Ramos (cell line): ENCODE data around the gene JAKMIP1.

Experiments
- in situ Hi-C: fragments of 300-500 bp; cut with MboI; formaldehyde crosslinking; loops from one replicate; pipeline ENCODE4 v1.14.3; 2022; ENCODE audit warnings: low sequenced_read_pairs; ENCODE audit not compliant: unreplicated experiment

JAKMIP1 gene

DNA sequence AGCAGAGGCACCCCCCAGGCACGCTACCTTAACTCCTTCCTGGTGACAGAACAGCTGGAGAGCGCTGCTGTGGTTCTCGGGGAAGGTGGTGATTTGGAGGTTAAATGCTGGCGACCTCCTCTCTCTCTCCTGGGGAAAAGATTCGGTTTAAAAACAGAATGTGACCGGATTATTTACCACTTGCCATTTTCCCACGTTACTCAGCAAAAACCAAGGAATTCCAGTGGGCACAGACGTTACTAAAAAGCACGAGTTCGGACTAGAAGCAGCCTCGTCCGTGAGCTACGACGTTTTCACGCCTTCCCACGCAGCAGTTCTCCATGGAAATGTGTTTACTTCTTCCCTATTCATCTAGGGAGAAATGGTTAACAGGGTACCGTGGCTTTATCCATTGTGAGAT lies 149.8 kb downstream of the JAKMIP1 start:
- in situ Hi-C loops: no loop called here

DNA sequence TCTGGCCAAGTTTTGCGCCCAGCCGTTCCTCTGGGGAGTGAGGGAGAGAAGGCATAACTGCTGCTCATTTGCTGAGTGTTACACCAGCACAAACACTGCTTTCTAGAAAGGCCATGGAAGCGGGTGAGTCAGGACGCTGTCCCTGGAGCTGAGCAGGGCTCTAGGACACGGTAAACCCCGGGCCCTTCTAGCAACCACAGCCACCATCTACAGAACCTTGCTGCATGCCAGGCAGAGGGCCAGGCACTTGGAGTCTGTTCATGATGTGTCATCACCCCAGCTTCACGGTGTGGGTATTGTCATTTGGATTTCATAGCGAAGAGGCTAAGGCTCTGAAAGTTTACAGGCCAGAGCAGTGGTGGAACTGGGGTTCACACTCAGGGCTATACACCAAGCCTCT lies 150.4 kb downstream of the JAKMIP1 start:
- in situ Hi-C loops: no loop called here

DNA sequence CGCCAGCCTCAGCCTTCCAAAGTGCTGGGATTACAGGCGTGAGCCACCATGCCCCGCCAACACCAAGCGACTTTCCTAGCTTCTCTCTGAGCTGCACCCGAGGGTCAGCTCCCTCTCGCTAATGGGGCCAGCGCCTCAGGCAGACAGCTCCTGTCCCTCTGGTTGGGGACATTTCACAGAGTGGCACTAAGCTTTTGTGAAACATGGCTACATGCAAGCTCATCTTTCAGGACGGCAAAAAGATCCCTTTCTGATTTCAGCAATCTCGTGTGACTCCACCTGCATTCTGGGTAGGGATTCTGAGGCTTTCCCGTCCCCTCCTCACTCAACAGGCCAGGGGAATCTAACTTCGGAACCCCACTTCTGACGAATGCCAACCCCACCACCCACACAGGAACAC lies 151.1 kb downstream of the JAKMIP1 start:
- in situ Hi-C loops: no loop called here

DNA sequence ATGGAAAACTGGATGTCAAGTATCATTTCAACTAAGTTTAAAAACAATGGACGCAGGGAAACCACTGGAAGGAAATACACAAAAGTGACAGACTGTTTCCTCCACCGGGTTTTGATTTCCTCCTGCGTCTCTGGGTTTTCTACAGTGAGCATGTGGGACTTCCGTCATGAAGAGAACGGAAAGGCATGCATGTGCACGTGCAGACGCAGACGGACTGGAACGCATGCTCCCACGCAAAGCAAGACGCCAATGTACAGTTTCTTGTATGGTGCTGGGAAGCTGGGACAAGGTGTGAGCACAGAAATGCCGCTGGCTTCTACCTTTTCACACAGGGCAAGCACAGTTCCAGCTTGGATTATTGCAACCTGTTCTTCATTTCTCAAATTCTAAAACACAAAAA lies 151.8 kb downstream of the JAKMIP1 start:
- in situ Hi-C loops: no loop called here

DNA sequence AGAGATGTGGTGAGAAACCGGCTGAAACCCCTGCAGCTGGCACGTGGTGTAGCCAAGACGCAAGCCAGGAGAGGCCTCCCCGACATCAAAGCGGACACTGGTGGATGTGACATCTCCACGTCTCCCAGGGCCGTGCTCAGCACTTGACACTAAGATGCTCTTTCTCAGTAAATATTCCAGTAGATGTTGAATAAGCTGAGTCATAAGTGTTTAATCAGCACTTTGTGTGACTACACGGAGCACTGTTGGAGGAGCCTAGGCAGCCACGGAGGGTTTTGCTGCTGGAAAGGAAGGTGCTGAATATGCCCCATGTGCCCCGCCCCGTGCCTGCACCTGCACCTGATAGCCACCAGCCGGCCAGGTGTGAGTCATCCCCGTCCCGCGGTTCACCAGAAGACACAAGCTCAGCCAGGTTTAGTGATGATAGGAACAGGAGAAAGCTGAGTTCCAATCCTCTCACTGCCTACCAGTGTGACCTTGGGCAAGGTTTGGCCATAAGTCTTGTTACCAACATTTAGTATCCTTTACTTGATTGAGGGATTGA lies 153.1 kb downstream of the JAKMIP1 start:
- in situ Hi-C loops: no loop called here

DNA sequence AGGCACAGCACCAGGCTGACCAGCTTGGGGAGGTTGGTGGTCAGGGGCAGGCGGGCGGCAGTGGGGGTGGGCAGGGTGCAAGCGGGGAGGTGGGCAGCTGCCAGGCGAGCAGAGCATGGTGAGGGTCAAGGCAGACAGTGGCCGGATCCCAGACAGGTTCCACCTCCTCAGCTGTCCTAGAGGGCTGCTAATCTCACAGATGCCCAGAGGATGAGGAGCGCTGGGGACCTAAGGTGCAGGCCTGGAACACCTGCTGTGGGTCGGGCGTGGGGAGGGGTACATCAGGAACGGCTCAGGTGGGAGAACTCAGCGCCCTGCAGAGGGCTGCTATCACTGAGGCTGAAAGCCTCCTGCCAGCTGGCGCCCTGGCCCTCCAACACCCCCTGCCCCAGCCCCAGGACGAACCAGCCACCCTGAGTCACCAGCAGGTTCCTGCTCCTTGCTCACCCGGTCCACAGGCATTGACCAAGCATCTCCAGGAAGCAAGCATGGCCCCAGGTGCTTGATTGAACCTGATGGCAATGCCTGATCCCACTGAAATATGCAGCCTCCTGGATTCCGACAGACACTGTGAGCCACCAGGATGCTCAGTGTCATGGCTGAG lies 153.7 kb downstream of the JAKMIP1 start:
- in situ Hi-C loops: no loop called here

DNA sequence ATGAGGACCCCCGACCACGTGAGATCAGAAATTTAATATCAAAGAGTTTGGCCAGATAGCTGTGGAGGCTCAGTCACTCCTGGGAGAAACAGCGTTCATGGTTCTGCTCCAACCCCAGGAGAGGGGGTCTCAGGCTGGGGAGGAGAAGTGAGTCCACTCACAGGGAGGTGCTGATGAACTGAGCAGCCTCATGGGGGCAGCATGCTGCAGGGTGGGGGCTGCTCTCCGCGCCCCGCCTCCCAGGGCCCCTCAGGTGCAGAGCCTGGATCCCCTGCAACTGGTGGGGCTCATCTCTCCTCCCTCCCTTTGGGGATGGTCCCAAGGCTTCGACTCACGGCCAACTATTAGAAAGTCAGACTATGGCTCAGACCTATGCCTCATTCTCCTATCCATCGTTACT lies 155.5 kb downstream of the JAKMIP1 start:
- in situ Hi-C loops: no loop called here

DNA sequence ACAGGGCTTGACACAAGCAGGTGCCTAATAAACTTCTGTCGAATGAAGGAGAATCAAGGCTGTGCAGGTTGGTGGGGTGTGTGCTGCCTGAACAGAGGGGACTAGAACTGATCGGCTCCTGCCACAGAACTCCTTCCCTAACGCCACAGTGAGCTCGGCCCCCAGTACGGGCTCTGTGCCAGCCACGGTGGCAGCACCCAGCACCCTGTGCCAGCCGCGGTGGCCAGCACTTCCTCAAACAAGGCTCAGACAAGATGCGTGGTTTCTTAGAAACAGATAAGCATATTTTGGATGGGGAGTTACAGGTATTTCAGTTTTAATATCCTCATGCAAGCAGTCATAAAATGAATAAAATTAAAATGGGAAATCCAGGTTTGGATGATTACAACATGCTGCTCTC lies 156.1 kb downstream of the JAKMIP1 start:
- in situ Hi-C loops: no loop called here

DNA sequence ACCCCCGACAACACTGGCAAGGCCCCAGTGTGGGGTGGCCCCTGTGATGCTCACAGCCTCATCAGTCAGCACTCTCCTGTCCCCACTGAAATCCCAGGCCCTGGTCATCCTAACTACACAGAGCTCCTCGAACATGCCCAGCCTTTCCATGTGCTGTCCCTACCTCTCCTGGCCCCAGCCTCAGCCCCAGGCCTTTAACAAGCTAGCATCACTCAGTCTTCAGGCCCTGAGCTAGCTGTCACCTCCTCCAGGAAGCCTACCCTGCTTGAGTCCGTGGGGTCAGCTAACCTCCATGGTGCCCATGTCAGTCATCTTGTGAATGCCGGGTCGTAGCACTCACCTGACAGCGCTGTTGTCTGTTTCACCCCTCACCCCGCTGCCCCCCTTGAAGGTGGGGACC lies 156.5 kb downstream of the JAKMIP1 start:
- in situ Hi-C loops: no loop called here

DNA sequence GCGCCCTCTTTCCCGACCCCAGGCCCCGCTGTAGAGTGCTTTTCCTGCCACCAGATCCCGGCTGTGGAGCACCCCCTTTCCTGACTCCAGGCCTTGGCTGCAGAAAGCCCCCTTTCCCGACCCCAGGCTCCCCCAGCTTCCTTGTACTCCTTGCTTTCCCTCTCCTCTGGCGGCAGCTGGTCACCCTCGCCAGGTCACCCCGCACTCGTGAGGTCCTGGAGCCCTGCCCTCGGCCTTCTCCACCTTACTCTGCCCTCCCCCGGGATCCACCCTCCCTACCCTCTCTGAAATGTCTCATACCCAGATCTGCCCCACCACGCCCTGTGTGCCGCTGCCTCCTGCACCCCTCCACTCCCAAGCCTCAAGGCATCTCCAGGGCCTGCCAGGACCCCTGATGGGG lies 157.2 kb downstream of the JAKMIP1 start:
- in situ Hi-C loops: no loop called here

DNA sequence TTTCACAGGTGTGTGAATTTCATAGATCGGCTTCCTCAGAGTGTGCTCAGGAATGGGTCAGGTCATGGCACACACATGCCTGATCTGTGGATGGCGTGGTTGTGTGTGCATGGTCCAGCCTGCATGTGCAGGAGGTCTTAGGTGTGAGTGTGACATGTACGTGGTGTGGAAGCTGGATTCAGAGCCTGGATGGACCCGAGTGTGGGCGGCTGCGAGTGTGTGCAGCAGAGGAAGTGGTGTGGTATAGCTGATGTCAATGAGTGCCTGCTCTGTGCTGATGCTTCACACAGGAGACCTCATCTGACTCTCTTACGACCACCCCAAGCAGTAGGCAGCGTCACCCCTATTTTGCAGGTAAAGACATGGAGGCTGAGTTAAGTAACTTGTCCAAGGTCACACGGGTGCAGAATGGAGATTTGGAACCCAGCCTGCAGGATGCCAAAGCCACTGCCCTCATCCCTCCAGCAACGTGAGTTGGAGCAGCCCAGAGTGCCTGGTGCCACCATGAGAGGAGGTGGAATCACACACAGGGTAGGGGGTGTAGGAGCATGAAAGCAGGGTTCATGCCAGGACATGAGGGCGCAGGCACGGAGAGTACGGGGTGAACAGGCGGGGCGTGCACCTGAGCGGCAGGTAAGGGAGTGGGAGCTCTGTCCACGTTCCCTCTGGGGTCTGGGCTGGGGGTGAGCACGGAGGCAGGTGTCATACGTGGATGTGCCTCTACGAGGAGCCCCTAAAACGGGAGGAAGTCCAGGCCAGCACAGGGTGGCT lies 157.9 kb downstream of the JAKMIP1 start:
- in situ Hi-C loops: no loop called here

DNA sequence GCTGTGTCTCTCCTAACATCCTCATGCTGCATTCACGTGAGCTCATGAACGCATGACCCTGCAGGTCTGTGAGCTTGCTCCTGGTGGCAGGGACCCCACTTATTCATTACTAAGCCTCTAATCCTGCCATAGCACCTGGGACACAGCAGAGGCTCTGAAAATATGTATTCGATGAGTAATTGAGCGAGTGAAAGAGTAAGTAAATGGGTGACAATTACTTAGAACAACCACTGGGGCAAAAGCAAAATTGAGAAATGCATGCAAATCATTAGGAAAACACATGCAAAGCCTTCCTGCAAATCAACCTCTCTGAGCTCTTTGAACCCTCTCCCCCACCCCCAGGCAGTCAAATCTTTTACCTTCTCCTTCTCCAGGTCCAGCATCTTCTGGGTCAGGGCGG lies 158.5 kb downstream of the JAKMIP1 start:
- in situ Hi-C loops: no loop called here

DNA sequence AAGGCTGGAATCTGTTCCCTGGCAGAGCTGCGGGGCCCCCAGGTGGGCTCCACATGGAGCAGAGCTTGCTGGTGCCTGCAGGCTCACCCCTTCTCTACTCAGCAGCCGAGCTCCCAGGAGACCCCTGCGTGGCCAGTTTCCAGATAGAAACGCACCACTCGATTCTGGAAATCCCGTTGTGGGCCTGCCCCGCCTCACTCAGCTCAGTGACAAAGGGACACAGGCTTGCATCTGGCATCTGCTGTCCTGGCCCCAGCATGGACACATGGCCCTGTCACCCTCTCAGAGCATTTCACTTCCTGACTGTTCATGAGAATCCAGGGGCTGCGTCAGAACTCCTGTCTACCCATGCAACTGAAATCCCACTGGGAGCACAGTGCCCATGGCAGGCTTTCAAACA lies 161.6 kb downstream of the JAKMIP1 start:
- in situ Hi-C loops: no loop called here

DNA sequence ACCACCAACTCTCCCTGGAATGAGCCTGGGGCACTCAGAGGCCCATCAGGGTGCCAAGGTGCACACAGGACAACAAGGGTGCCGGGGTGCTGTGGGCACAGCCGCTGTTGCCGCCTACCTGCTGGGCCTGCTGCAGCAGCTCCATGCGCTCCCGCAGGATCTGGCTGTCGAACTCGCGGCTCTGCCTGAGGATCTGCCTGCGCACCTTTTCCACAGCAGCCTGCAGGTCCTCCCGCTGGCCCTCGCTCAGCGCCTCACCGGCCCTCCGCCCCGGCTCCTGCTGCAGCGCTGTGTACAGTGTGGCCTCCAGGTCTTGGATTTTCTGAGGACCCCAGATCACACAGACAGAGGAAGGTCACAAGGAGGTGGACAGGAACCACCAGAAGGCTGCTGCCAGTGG lies 164.6 kb downstream of the JAKMIP1 start:
- in situ Hi-C loops: no loop called here

DNA sequence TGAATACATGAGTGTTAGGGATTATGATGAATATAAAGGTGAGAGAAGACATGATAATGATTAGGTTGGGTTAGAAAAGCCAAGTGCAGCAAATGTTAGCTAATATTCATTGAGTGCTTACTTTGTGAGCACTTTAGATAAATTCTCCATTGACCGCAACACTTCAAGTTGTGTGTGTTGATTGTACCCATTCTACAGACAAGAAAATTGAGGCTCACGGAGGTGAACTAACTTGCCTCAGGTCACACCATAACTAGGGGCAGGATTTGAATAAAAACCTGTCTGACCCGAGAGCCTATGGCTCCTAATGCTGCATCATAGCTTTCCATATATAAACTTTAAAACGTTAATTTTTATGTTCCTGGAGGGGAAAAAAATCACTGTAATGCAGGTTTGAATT lies 167.0 kb downstream of the JAKMIP1 start:
- in situ Hi-C loops: no loop called here

DNA sequence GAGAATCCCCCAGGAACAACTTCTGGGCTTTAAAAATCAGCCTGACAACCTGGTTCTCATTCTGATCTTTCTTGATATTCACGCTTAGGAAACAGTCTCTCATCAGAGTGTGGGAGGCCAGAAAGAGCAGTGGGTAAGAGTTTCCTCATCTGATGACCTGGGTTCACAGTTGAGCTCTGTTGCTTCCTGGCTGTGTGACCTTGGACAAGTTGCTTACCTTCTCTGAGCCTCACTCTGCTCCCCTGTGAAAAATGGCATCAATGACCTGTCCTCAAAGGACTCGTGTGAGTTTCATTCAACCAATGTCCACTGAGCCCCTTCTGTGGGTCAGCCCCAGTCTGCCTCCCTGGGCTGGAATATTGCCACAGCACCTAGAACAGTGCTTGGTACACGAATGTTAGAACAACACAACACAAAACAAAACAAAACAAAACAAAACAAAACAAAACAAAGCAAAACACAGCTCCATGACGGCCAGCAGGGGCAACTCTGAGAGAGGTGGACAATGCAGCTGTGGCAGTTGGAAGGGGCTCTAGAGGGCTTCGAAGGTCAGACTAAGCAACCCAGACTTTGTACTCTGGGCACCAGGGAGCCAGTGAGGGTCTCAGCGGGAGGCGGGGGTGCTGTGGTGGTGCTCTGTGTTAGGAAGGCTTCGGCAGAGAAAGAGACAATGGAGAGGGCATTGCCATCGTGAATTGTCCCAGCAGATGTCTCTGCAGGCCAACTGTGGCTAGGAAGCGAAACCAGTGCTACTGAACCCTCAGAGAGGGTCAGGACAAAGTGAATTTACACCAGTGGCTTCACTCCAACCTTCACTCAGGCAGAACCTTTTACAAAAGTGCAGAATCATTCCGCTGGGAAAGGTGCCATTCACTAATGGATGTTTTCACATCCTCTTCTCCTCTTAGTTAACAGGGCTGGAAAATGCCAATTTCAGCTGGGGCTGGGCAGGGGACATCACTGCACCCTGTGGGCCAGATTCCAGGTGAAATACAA lies 167.8 kb downstream of the JAKMIP1 start:
- in situ Hi-C loops: no loop called here

DNA sequence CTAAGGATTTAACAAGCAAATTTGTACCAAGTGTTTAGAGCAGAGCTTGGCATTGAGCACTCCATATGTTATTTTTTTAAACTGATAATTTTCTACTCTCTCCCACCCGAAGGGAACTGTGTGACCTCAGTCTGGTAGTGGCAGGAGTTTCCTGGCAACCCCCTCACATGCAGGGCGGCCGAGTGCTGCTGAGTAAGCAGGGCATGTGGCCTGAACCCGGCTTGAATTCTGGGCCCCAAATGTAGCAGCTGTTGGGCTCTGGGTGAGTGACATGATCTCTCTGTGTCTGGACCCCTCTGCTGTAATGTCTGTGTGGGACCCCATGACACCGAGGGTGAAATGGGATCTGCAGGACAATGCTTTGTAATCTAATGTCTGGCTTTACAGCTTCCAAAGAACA lies 168.5 kb downstream of the JAKMIP1 start:
- in situ Hi-C loops: no loop called here

DNA sequence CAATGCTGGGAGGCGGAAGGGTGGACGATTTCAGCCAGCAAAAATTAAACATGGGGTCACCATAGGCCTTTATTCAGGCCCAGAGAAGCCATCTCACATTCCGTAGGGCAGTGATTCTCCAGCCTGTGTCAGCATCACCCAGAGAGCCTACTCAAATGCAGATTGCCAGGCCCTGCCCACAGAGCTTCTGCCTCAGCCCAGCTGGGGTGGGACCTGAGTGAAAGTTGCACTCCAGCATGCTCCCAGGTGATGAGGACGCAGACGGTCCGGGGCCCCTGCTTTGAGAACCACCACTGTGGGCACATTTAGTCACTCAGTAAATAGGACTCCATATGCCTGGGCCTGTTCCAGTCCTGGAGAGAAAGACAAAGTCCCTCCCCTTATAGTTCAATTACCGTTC lies 169.7 kb downstream of the JAKMIP1 start:
- in situ Hi-C loops: no loop called here

DNA sequence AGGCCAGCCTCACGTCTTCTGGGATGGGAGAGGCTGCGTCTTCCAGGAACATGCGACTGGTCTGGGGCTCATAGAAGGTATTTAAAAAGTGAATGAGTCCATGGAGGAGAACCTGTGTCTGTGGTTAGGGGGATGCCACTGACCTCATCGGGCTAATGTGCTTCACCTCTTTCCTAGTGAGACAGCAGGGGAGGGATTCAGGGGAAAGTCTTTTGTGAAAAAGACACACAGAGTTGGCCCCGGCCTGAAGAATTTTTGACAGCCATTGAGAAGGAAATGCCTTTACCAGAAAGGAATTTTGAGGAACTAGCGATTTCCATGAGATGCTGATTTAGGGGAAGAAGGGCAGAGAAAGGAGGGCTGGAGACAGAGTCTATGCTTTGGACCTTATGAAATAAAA lies 171.1 kb downstream of the JAKMIP1 start:
- in situ Hi-C loops: no loop called here

DNA sequence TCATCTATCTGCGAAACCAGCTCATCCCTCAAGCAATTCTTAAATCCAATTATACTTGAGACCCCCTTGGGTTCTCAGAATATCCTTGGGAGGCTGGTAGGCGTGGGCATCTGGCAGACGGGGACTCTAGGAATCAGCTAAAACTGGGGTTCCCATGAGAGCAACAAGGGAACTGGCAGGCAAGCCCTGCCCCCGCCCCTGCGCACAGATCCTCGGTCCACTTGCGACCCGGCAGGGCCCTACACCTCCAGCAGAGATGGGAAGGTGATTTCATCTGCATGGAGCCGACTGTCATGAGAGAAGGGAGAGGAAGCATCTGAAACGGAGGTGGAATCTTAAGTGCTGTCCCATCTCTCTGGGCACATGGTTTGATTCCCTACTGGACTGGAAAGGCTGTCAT lies 172.2 kb downstream of the JAKMIP1 start:
- in situ Hi-C loops: no loop called here

DNA sequence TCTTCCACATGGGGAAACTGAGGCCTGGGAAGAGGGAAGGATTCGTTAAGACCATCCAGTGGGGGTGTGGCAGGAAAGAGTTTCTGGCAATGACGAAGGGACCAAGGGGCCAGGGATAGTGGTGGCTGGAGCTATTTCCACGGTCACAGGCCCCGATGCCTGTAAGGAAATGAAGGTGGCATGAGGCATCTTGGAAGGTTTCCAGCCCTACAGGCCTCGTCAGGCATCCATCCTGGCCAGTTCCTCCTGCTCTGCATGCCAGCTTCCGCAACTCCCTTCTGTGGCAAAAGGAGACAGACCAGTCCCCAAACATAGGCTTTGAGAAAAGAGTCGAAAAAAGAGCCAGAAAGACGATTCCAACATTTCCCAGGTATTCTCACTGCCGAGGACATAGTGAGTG lies 173.0 kb downstream of the JAKMIP1 start:
- in situ Hi-C loops: no loop called here
